GM18505 (cell line): ENCODE measurements around the gene CYP46A1.

Source experiments
- ATAC-seq: cut with Tn5 transposase; IDR thresholded peaks from one replicate; pipeline ENCODE4 v1.9.1; 2021; ENCODE audit not compliant: unreplicated experiment
- POLR2A ChIP-seq: IDR thresholded peaks from 4 replicates; pipeline ENCODE4 v1.6.1; 2011; ENCODE audit warnings: borderline replicate concordance; ENCODE audit not compliant: insufficient read depth, insufficient read length; ENCODE audit errors: extremely low read depth

Gene CYP46A1

GRCh38 chr14:99763527-99764221 lies 79.6 kb downstream of the CYP46A1 start:
- TF ChIP-seq POLR2A, result no peak
- no peak for ATAC-seq

- ATAC-seq, result no peak
- TF ChIP-seq POLR2A, result no peak
These were observed 80.2 kb downstream of the CYP46A1 start for GRCh38 chr14:99764222-99764706.

- ATAC-seq, result no peak
- TF ChIP-seq POLR2A, result no peak
These were observed 84.3 kb downstream of the CYP46A1 start for GRCh38 chr14:99768381-99768780.

DNA sequence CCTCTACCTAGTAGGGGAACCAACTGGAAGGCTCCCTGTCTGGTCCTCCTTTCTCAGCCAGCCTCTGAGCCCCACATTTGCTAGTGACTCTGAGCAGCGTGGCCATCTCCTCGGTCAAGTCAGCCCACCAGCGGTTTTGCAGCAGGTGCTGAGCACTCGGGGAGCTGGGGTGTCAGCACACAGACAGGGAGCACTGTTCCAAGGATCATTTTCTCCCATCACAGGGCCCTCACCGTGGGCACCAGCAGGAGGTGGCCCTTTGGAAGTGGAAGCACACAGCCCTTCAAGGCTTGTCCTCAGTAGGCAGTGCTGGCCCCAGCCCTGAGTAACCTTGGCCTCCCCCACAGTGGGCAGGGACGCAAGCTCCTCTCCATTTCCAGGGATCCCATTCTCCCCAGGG lies 85.0 kb downstream of the CYP46A1 start:
- no peak for TF ChIP-seq POLR2A
- no peak for ATAC-seq

DNA sequence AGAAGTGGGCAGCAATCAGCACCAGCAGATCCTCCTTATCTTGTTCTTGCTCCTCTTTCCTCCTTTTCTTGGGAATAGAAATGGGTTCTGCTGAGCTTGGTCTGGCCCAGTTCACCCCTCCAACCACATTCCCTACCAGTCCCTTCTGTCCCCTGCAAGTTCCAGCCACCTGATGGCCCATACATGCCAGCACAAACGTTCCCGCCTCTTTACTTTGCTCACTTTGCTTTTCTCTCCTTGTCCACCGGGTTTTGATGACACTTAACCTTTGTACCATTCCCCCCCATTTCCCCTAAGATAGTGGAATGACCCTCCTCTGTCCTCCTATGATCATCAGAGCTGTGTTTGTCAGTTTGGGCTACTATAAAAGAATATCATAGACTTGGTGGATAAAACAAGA lies 85.7 kb downstream of the CYP46A1 start:
- no peak for TF ChIP-seq POLR2A
- ATAC-seq, result no peak

GRCh38 chr14:99772371-99773283 lies 88.5 kb downstream of the CYP46A1 start:
- ATAC-seq, result no peak
- no peak for TF ChIP-seq POLR2A

GRCh38 chr14:99773521-99774497 lies 89.7 kb downstream of the CYP46A1 start:
- no peak for ATAC-seq

DNA sequence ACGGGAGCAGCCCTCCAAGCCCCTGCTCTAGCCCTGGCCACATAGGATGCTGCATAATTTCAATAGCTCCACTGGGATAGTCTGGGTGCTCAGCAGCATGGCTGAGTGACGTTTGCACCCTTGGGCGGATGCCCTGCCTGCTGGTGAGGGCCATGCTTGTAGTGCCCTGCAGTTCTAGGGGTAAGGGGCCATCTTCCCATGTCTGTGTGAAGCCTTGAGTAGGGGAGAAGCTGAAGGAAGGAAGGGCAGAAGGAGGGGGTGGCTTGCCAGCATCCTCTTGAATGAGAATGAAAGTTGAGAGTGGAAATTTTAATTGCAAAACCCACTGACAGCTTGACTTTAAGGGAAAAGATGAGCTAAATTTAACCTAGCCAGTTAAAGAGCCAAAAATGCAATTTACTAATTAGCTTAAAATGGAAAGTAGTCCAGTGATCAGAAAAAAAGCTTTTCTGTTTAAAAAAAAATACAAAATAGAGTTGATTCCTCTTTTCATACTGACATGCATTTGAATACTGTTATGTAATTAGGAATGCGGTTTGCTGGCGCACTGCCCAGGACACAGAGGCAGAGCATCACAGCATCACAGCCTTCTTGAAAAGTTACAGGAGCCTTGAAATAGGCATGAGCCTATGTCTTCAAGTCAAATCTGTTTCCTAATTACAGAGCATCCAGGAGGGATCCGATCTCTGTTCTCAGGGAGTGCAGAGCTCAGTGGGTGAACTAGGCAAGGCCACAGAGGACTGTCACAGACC lies 90.6 kb downstream of the CYP46A1 start:
- TF ChIP-seq POLR2A, result no peak
- ATAC-seq, result no peak

More at GRCh38 chr14:99773521-99774497, 89.7 kb downstream of the CYP46A1 start:
- no peak for TF ChIP-seq POLR2A

- ATAC-seq, result no peak
- no peak for TF ChIP-seq POLR2A
These were observed 91.3 kb downstream of the CYP46A1 start for GRCh38 chr14:99775351-99775750.
